ENCODE results near the gene PLCXD3.

DNA sequence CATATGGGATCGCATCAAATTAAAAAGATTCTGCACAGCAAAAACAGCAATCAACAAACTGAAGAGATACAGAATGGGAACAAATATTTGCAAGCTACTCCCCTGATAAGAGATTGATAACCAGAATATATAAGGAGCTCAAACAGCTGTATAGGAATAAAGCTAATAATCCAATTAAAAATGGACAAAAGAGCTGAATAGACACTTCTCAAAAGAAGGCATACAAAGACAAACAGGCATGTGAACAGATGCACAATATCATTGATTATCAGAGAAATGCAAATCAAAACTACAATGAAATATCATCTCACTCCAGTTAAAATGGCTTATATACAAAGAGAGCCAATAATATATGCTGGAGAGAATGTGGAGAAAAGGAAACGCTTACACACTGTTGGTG lies 110.6 kb downstream of the PLCXD3 start:
- TF ChIP-seq, protein P1, sequence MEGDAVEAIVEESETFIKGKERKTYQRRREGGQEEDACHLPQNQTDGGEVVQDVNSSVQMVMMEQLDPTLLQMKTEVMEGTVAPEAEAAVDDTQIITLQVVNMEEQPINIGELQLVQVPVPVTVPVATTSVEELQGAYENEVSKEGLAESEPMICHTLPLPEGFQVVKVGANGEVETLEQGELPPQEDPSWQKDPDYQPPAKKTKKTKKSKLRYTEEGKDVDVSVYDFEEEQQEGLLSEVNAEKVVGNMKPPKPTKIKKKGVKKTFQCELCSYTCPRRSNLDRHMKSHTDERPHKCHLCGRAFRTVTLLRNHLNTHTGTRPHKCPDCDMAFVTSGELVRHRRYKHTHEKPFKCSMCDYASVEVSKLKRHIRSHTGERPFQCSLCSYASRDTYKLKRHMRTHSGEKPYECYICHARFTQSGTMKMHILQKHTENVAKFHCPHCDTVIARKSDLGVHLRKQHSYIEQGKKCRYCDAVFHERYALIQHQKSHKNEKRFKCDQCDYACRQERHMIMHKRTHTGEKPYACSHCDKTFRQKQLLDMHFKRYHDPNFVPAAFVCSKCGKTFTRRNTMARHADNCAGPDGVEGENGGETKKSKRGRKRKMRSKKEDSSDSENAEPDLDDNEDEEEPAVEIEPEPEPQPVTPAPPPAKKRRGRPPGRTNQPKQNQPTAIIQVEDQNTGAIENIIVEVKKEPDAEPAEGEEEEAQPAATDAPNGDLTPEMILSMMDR (IDR thresholded peaks at IDR 0.05 in 8 of 11, conservative IDR thresholded peaks at IDR 0.05 in 3 of 11), result no peak
- TF ChIP-seq POLR2AphosphoS5 (IDR thresholded peaks at IDR 0.05), result no peak

Data from spleen (tissue), 7 donors.